IPS-20b (cell line): ENCODE results near the gene ZNF367.

Experiments used
- H3K27ac ChIP-seq: one replicate; pipeline ENCODE4 v1.5.1; 2013; ENCODE audit warnings: low read length
- H3K27me3 ChIP-seq: 2 replicates; pipeline ENCODE4 v1.6.1; 2013; ENCODE audit warnings: mild to moderate bottlenecking, low read length, inconsistent platforms; ENCODE audit not compliant: insufficient read depth
- H3K36me3 ChIP-seq: 2 replicates; pipeline ENCODE4 v1.6.1; 2013; ENCODE audit warnings: low read depth, mild to moderate bottlenecking, inconsistent platforms, low read length, moderate library complexity; ENCODE audit not compliant: insufficient read depth
- H3K4me1 ChIP-seq: 2 replicates; pipeline ENCODE4 v1.6.1; 2013; ENCODE audit warnings: mild to moderate bottlenecking, control low read depth, inconsistent platforms, low read length, moderate library complexity; ENCODE audit not compliant: insufficient read depth
- H3K4me3 ChIP-seq: 2 replicates; pipeline ENCODE4 v1.5.1; 2013; ENCODE audit warnings: mild to moderate bottlenecking, low read length, inconsistent platforms
- H3K9ac ChIP-seq: 2 replicates; pipeline ENCODE4 v1.6.1; 2013; ENCODE audit warnings: low read depth, mild to moderate bottlenecking, inconsistent platforms, low read length, moderate library complexity
- H3K9me3 ChIP-seq: 2 replicates; pipeline ENCODE4 v1.6.1; 2013; ENCODE audit warnings: mild to moderate bottlenecking, low read depth, low read length, inconsistent platforms; ENCODE audit not compliant: insufficient read depth

Gene ZNF367

DNA sequence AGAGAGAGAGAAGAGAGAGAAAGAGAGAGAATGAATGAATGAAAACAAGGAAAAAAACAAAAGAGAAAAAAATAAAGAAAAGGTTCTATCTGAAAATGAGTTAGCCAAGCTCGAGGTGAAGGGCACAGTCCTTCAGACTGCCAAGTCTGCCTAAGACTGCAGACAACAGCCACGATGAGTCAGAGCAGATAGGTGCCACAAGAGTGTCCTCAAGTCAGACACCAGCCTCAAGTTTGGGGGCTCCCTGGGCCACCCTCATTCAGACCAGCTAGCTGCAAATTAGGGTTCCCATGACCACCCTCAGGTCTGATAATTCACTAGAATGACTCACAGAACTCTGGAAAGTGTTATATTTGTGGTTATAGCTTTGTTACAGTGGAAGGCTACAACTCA is 17.9 kb upstream of the ZNF367 start:
- Histone ChIP-seq H3K4me1 (no peaks in the 10 kb centered on the region), H3K9me3 (no peaks in the 10 kb centered on the region), H3K27ac (no peak overlapping the region), H3K36me3 (no peaks in the 10 kb centered on the region), H3K4me3 (no peak overlapping the region), H3K9ac (no peak overlapping the region), H3K27me3 (no peaks in the 10 kb centered on the region)

DNA sequence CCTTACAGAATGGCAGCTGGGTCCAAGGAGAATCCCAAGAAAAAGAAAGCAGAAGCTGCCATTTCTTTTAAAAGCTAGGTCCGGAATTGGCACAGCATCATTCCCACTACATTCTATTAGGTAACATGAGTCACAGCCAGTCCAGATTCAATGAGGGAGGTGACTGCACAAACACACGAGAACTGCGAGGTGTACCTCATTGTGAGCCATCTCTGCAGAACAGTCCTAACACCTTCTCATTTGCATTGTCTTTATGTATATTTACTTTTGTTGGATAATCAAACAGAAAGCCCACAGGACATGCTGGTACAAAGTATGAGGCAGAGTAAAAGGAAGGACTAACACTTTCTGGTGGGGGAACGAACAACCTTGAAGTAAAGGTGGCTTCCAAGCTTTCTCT is 17.2 kb upstream of the ZNF367 start:
- Histone ChIP-seq H3K27ac (no peak overlapping the region), H3K36me3 (no peaks in the 10 kb centered on the region), H3K4me3 (no peak overlapping the region), H3K9me3 (no peaks in the 10 kb centered on the region), H3K4me1 (no peaks in the 10 kb centered on the region), H3K9ac (no peak overlapping the region), H3K27me3 (no peaks in the 10 kb centered on the region)

DNA sequence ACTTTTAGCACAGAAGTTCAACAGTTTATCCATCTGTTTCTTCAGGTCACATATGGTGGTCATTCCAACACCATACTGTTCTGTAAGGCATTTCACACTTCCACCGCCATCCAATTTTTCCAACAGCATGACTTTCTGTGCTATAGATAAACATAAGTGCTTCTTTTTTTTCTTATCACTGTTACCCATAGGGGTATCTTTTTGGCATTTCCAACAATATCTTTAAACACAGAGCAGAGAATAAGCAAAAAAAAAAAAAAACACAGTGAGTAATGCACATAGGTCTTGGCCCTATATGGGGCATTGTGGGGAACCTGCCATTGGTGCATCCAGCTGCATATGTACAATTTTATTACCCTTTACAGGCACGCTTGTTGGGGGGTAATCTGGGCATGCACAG is 12.2 kb upstream of the ZNF367 start:
- H3K27ac ChIP-seq, result no peak overlapping the region
- no peak overlapping the region for H3K4me3 ChIP-seq
- H3K9me3 ChIP-seq, result no peaks in the 10 kb centered on the region
- no peak overlapping the region for H3K9ac ChIP-seq
- no peaks in the 10 kb centered on the region for H3K36me3 ChIP-seq
- H3K27me3 ChIP-seq, result no peaks in the 10 kb centered on the region
- H3K4me1 ChIP-seq, result no peaks in the 10 kb centered on the region

DNA sequence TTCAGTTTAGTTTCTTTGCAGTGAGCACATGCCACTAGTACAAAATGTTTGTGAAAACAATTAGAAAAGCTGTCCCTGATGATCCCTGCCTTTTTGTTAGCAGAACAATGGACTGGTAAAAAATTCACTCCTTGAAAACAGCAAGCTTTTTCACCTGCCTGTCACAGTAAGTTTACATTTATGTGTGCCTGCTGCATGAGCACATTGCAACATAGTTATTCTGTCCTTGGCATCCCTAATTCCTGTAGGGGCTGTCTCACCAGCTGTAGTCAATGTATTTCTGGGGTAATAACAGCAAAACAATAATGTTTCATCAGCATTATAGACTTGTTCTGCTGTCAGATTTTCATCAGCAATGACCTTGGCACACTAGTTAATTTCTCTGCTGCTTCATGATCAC is 11.6 kb upstream of the ZNF367 start:
- Histone ChIP-seq H3K4me1 (no peaks in the 10 kb centered on the region), H3K9ac (no peak overlapping the region), H3K9me3 (no peaks in the 10 kb centered on the region), H3K27me3 (no peaks in the 10 kb centered on the region), H3K4me3 (no peak overlapping the region), H3K27ac (no peak overlapping the region), H3K36me3 (no peaks in the 10 kb centered on the region)

DNA sequence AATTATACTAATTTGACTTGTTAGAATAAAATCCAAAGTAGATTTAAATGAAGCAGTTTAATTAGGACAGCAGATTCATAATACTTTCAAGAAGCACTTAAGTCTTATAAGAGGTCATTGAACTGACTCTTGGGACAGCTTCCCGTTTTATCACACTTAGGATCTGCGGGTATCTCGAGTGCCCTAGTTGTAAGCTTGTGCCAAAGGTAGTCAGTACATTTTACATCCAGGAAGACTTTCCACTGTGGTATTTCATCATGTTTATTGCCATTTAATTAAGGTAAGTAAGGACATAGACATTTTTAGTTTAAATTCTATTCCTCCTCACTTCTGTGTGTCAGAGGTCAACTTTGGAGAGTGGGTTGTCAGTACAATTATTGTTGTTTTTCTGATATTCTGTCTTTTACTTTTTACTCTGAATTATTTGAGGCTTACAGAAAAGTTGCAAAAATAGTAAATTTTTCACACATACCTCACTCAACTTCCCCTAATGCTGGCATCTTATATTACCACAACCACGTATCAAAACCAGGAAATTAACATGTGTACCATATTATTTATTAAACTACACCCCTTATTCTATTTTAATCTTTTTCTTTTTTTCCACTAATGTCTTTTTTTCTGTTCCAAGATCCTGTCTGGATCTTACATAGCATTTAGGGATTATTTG is 7.5 kb upstream of the ZNF367 start:
- H3K36me3 ChIP-seq, result no peaks in the 10 kb centered on the region
- no peaks in the 10 kb centered on the region for H3K9me3 ChIP-seq
- no peaks in the 10 kb centered on the region for H3K27me3 ChIP-seq
- H3K4me1 ChIP-seq, result peaks cover 4% of the 10 kb centered on the region; the same call in 1 of the 2 replicates
- no peak overlapping the region for H3K4me3 ChIP-seq
- H3K9ac ChIP-seq, result no peak overlapping the region
- H3K27ac ChIP-seq, result no peak overlapping the region

DNA sequence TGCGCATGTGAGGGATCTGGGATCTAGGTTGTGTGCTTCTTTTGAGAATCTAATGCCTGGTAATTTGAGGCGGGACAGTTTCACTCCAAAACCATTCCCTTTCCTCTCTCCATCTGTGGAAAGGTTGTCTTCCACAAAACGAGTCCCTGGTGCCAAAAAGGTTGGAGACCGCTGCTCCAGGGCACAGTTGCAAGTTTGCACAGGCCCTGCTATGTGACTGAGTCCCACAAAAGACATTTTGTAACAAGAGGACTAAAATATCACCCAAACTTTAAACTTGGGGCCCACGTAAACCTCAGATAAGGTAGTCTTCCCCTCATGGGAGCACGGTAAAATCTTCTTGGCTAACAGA is 5.8 kb upstream of the ZNF367 start:
- H3K4me1 ChIP-seq, result peaks cover 14% of the 10 kb centered on the region
- no peak overlapping the region for H3K9ac ChIP-seq
- H3K27ac ChIP-seq, result no peak overlapping the region
- H3K9me3 ChIP-seq, result no peaks in the 10 kb centered on the region
- no peaks in the 10 kb centered on the region for H3K36me3 ChIP-seq
- H3K4me3 ChIP-seq, result no peak overlapping the region
- H3K27me3 ChIP-seq, result no peaks in the 10 kb centered on the region

DNA sequence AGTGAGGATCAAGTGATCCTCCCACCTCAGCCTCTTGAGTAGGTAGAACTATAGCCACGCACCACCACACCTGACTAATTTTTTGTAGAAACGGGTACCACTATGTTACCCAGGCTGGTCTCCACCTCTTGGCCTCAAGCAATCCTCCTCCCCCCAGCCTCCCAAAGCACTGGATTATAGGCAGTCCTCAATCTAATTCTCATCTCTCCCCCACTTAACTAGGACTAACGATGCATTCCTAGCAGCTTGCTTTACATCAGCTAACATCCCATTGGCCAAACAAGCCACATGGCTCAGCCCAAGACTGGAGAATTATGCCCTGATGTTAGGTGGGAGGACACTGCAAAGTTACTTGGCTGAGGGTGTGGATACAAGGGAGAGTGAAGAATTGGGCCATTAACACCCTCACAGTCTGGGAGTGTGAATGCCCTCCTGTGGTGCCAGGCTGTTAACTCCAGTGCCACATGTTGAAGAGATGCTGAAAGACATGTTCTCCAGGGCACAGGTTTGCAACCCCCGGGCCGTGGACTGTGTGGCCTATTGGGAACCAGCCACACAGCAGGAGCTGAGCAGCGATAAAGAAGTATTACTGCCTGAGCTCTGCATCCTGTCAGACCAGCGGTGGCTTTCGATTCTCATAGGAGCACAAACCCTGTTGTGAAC is 5.3 kb upstream of the ZNF367 start:
- Histone ChIP-seq H3K36me3 (no peaks in the 10 kb centered on the region), H3K4me3 (no peak overlapping the region), H3K9ac (no peak overlapping the region), H3K27ac (no peak overlapping the region), H3K9me3 (no peaks in the 10 kb centered on the region), H3K27me3 (no peaks in the 10 kb centered on the region), H3K4me1 (peaks cover 14% of the 10 kb centered on the region)

DNA sequence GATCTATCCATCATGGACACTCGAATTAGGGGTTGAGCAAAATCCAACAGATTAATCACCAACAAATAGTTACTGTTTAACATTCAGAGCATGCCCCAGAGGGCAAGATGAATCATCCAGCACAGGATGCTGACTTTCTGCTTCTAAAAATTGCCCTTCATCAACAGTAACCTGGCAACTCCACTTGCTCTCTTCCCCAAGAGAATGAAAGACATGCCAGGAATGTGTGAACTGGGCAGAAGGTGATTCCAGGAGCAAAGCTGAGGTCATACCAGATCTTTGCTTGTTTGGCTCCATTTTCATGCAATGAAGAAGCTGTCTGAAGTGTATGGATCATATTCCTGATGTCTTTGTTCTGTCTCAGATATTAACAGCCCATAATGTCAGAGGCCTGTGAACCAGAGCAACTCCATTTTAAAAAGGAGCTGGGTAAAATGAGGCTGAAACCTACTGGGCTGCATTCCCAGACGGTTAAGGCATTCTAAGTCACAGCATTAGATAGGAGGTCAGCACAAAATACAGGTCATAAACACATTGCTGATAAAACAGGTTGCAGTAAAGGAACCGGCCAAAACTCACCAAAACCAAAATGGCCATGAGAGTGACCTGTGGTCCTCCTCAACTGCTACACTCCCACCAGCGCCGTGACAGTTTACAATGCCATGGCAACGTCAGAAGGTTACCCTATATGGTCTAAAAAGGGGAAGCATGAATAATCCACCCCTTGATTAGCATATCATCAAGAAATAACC is 2.5 kb upstream of the ZNF367 start:
- Histone ChIP-seq H3K36me3 (no peaks in the 10 kb centered on the region), H3K27me3 (no peaks in the 10 kb centered on the region), H3K4me3 (peak overlapping the region; percentile 24; the same call in 1 of the 2 replicates), H3K9ac (peak overlapping the region; percentile 95; the same call in 1 of the 2 replicates), H3K4me1 (peaks cover 14% of the 10 kb centered on the region), H3K27ac (no peak overlapping the region), H3K9me3 (no peaks in the 10 kb centered on the region)

DNA sequence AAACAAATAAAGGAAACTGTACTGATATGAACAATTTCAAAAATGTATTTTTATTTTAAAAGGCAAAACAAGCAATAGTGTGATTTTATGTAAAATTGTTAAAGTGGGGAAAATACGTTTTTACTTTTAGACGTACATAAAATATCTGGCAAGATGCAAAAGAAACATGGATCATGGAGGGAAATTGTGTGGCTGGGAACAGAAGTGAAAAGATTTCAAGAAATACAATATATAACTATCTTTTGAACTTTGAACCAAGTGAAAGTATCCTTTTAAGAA is 1.5 kb upstream of the ZNF367 start:
- H3K9me3 ChIP-seq, result no peaks in the 10 kb centered on the region
- H3K36me3 ChIP-seq, result no peaks in the 10 kb centered on the region
- peak overlapping the region; percentile 67 for H3K27ac ChIP-seq
- H3K27me3 ChIP-seq, result no peaks in the 10 kb centered on the region
- H3K4me1 ChIP-seq, result peaks cover 14% of the 10 kb centered on the region
- peak overlapping the region; percentile 95; the same call in 1 of the 2 replicates for H3K9ac ChIP-seq
- H3K4me3 ChIP-seq, result peak overlapping the region; percentile 81

DNA sequence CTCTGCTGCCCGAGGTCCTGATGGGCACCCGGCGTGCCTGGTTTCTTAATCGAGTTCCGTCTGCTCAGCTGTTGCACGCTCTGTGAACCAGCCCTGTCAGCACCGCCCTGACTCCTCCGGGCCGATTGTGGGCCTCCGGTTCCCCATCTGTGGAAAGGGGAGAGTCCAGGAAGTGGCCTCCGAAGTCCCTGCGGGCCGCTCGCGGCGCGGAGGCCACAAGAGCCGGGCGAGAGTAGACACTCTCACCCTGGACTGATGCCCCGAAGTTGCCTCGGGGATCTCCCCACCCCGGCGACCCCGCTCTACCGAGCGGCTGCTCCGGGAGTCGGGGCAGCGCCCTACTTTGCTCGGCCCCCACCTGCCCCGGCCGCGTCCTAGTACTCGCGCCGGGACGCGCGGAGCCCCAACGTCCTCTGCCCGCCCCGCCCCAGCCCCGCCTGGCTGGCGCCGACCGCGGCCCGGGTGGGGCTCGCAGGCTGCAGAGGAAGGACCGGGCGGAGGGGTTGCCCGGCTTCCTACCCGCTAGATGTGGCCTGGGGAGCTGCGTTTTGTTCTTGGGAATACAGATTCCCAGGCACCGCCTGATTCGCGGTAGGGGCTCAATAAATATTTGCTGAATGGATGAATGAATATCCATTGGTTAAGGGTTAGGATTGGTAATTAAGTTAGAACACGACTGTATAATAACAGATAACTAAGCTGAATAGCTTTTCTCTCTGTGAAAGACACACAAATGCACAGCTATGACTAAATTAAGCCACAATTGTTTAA is 935 bp upstream of the ZNF367 start:
- peak overlapping the region; percentile 67 for H3K27ac ChIP-seq
- H3K27me3 ChIP-seq, result no peaks in the 10 kb centered on the region
- H3K4me3 ChIP-seq, result peak overlapping the region; percentile 81
- no peaks in the 10 kb centered on the region for H3K9me3 ChIP-seq
- peak overlapping the region; percentile 95; the same call in 1 of the 2 replicates for H3K9ac ChIP-seq
- H3K4me1 ChIP-seq, result peaks cover 14% of the 10 kb centered on the region
- H3K36me3 ChIP-seq, result no peaks in the 10 kb centered on the region

DNA sequence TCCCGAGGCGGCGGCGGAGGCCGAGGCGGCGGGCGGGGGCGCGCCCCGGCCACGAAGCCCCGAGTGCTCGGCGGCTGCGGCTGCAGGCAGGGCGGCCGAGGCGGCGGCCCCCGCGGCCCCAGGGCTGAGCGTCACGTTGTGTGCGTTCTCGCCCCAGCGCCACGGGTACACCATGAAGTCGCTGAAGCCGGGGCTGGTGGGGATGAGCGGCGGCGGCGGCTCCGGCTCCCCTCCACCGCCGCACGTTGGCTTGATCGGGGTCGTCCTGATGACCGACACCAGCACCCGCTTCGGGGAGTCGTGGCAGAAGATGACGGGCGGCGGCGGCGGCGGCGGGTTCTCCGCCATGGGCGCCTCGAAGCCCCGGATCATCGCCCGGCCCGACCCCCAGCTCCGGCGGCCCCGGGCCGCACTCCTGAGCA is 498 bp downstream of the ZNF367 start:
- Histone ChIP-seq H3K4me1 (peaks cover 17% of the 10 kb centered on the region), H3K27me3 (no peaks in the 10 kb centered on the region), H3K9me3 (no peaks in the 10 kb centered on the region), H3K27ac (no peak overlapping the region), H3K9ac (peak overlapping the region; percentile 92), H3K36me3 (no peaks in the 10 kb centered on the region), H3K4me3 (peak overlapping the region; percentile 81)
